SH-SY5Y (cell line): Measurements from ENCODE around the gene NFATC2.

Experiments
- GATA2 ChIP-seq: IDR thresholded peaks from 2 replicates; pipeline ENCODE4 v1.6.1; 2011; ENCODE audit warnings: mild to moderate bottlenecking, low read depth, low read length
- GATA3 ChIP-seq: IDR thresholded peaks from 2 replicates; pipeline ENCODE4 v1.6.1; 2011; ENCODE audit warnings: low read depth, mild to moderate bottlenecking, low read length, moderate library complexity

- TF ChIP-seq GATA3 (no peak), GATA2 (no peak)
These were observed 125.8 kb downstream of the NFATC2 start for GRCh38 chr20:51416532-51417249.
